Measurements from ENCODE around the gene CCL1. TPM values are rescaled to one million over a fixed set of nuclear protein-coding genes. Genes with fewer than 3 reads are reported as not detected.

Gene CCL1
- total and polyA plus RNA-seq, 2 donors (not counting 1 experiment from before 2014, with no cell fraction given) = not detected

- Histone ChIP-seq H2AFZ (ENCODE audit: low read length) (no peak overlapping the region), H3K27me3 (ENCODE audit: control insufficient read depth, insufficient read depth, low read length) (peaks cover 5% of the 10 kb centered on the region), H3K4me2 (ENCODE audit: extremely low read depth, insufficient read depth, low read length) (no peak overlapping the region)
Measured at GRCh38 chr17:34361478-34362061, 1.5 kb downstream of the CCL1 start.

DNA sequence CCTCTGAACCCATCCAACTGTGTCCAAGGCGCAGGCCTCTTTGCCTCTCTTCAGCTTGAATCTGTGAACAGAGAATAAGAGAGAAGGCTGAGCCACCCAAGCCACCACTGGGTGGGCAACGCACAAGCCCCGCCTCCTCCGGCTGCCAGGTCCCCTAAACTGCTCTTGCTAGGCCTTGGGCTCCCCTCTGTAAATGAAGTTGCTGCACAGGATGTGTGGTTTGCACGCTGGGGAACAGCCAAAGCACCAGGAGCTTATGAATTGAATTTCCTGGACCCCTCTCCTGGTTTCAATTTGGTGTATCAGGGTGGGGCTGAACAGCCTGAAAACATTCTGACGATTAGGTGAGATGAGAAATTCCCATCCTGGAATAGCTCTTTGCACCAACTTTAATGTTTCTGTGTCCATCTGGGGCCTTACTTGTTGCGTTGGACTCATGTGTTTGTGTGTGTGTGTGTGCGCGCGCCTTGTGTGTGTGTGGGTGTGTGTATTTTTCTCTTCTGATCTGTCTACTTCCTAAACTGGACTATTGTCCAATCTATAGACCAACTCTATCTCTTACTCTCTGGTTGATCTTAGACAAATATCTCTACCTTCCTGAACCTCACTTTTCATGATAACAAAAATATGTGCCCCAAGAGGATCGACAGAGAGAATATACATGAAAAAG lies 2.3 kb downstream of the CCL1 start:
- H3K9ac ChIP-seq (ENCODE audit: insufficient read depth, low read length) = no peak overlapping the region
- peaks cover 5% of the 10 kb centered on the region for H3K27me3 ChIP-seq (ENCODE audit: control insufficient read depth, insufficient read depth, low read length)
- no peaks in the 10 kb centered on the region for H3K79me2 ChIP-seq (ENCODE audit: control insufficient read depth, insufficient read depth, low read length)
- TF ChIP-seq, protein P1, sequence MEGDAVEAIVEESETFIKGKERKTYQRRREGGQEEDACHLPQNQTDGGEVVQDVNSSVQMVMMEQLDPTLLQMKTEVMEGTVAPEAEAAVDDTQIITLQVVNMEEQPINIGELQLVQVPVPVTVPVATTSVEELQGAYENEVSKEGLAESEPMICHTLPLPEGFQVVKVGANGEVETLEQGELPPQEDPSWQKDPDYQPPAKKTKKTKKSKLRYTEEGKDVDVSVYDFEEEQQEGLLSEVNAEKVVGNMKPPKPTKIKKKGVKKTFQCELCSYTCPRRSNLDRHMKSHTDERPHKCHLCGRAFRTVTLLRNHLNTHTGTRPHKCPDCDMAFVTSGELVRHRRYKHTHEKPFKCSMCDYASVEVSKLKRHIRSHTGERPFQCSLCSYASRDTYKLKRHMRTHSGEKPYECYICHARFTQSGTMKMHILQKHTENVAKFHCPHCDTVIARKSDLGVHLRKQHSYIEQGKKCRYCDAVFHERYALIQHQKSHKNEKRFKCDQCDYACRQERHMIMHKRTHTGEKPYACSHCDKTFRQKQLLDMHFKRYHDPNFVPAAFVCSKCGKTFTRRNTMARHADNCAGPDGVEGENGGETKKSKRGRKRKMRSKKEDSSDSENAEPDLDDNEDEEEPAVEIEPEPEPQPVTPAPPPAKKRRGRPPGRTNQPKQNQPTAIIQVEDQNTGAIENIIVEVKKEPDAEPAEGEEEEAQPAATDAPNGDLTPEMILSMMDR (conservative IDR thresholded peaks at IDR 0.05 in 1 of 2, IDR thresholded peaks at IDR 0.05 in 1 of 2; ENCODE audit: low read depth in 1 of 2, low read length in 2 of 2) = no peak
- no peak for TF ChIP-seq EZH2 (IDR thresholded peaks at IDR 0.05; ENCODE audit: low read length, missing control alignments)
- H2AFZ ChIP-seq (ENCODE audit: low read length) = no peak overlapping the region
- DNase-seq (ENCODE audit: low read depth in 2 of 2) = no peak
- H3K4me2 ChIP-seq (ENCODE audit: extremely low read depth, insufficient read depth, low read length) = no peak overlapping the region
- H3K4me3 ChIP-seq (replicated peaks in 1 of 4; ENCODE audit: control extremely low read depth in 1 of 4, insufficient read depth in 1 of 4, low read depth in 3 of 4, low read length in 4 of 4) = no peak overlapping the region
- H3K36me3 ChIP-seq (ENCODE audit: control insufficient read depth, insufficient read depth, low read length) = no peaks in the 10 kb centered on the region
- H3K27ac ChIP-seq (ENCODE audit: insufficient read depth, low read length) = no peak overlapping the region
- H3K9me3 ChIP-seq (ENCODE audit: control insufficient read depth, insufficient read depth, low read depth, low read length) = no peaks in the 10 kb centered on the region
- H3K4me1 ChIP-seq (ENCODE audit: control insufficient read depth, extremely low read depth, insufficient read depth, low read length) = no peaks in the 10 kb centered on the region
- H4K20me1 ChIP-seq (ENCODE audit: control insufficient read depth, extremely low read depth, insufficient read depth, low read length) = no peaks in the 10 kb centered on the region

More at GRCh38 chr17:34361478-34362061, 1.5 kb downstream of the CCL1 start:
- DNase-seq (ENCODE audit: low read depth in 2 of 2) = peak; percentile 75 to 84
- H3K4me3 ChIP-seq (replicated peaks in 1 of 4; ENCODE audit: control extremely low read depth in 1 of 4, insufficient read depth in 1 of 4, low read depth in 3 of 4, low read length in 4 of 4) = no peak overlapping the region
- H3K4me1 ChIP-seq (ENCODE audit: control insufficient read depth, extremely low read depth, insufficient read depth, low read length) = no peaks in the 10 kb centered on the region
- H4K20me1 ChIP-seq (ENCODE audit: control insufficient read depth, extremely low read depth, insufficient read depth, low read length) = no peaks in the 10 kb centered on the region
- H3K9ac ChIP-seq (ENCODE audit: insufficient read depth, low read length) = no peak overlapping the region
- no peaks in the 10 kb centered on the region for H3K9me3 ChIP-seq (ENCODE audit: control insufficient read depth, insufficient read depth, low read depth, low read length)
- H3K79me2 ChIP-seq (ENCODE audit: control insufficient read depth, insufficient read depth, low read length) = no peaks in the 10 kb centered on the region
- no peak overlapping the region for H3K27ac ChIP-seq (ENCODE audit: insufficient read depth, low read length)
- no peak for TF ChIP-seq EZH2 (IDR thresholded peaks at IDR 0.05; ENCODE audit: low read length, missing control alignments)
- TF ChIP-seq, protein P1 (conservative IDR thresholded peaks at IDR 0.05 in 1 of 2, IDR thresholded peaks at IDR 0.05 in 1 of 2; ENCODE audit: low read depth in 1 of 2, low read length in 2 of 2) = peak; percentile 99 to 100
- no peaks in the 10 kb centered on the region for H3K36me3 ChIP-seq (ENCODE audit: control insufficient read depth, insufficient read depth, low read length)

DNA sequence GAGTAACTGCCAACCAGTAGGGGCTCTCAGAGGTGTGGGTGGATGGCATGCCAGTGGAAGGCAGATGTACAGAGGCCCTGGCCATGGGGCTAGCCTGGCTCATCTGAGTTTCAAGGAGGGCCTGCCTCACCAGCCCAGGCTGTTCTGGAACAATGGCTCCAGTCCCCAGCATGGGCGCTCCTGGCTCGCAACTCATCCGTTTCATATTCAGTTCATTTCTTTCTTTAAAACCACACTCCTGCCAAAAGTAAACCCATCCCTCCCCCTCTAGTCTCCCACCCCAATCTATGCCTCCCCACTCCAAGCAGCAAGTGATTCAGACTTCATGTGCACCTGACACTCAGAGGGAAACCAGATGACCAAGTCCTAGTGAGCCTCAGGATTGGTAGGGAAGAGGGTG lies 4.4 kb downstream of the CCL1 start:
- Histone ChIP-seq H3K36me3 (ENCODE audit: control insufficient read depth, insufficient read depth, low read length) (no peaks in the 10 kb centered on the region), H3K27ac (ENCODE audit: insufficient read depth, low read length) (no peak overlapping the region), H3K4me1 (ENCODE audit: control insufficient read depth, extremely low read depth, insufficient read depth, low read length) (peaks cover 2% of the 10 kb centered on the region), H3K27me3 (ENCODE audit: control insufficient read depth, insufficient read depth, low read length) (no peaks in the 10 kb centered on the region), H2AFZ (ENCODE audit: low read length) (no peak overlapping the region), H3K9me3 (ENCODE audit: control insufficient read depth, insufficient read depth, low read depth, low read length) (no peaks in the 10 kb centered on the region), H4K20me1 (ENCODE audit: control insufficient read depth, extremely low read depth, insufficient read depth, low read length) (no peaks in the 10 kb centered on the region), H3K4me2 (ENCODE audit: extremely low read depth, insufficient read depth, low read length) (no peak overlapping the region), H3K4me3 (replicated peaks in 1 of 4; ENCODE audit: control extremely low read depth in 1 of 4, insufficient read depth in 1 of 4, low read depth in 3 of 4, low read length in 4 of 4) (no peak overlapping the region), H3K9ac (ENCODE audit: insufficient read depth, low read length) (no peak overlapping the region), H3K79me2 (ENCODE audit: control insufficient read depth, insufficient read depth, low read length) (no peaks in the 10 kb centered on the region)
- DNase-seq (ENCODE audit: low read depth in 2 of 2) = no peak
- TF ChIP-seq EZH2 (IDR thresholded peaks at IDR 0.05; ENCODE audit: low read length, missing control alignments) = no peak
- TF ChIP-seq, protein P1 (conservative IDR thresholded peaks at IDR 0.05 in 1 of 2, IDR thresholded peaks at IDR 0.05 in 1 of 2; ENCODE audit: low read depth in 1 of 2, low read length in 2 of 2) = no peak
